ENCODE results near the gene IDH3A.

IDH3A gene

DNA sequence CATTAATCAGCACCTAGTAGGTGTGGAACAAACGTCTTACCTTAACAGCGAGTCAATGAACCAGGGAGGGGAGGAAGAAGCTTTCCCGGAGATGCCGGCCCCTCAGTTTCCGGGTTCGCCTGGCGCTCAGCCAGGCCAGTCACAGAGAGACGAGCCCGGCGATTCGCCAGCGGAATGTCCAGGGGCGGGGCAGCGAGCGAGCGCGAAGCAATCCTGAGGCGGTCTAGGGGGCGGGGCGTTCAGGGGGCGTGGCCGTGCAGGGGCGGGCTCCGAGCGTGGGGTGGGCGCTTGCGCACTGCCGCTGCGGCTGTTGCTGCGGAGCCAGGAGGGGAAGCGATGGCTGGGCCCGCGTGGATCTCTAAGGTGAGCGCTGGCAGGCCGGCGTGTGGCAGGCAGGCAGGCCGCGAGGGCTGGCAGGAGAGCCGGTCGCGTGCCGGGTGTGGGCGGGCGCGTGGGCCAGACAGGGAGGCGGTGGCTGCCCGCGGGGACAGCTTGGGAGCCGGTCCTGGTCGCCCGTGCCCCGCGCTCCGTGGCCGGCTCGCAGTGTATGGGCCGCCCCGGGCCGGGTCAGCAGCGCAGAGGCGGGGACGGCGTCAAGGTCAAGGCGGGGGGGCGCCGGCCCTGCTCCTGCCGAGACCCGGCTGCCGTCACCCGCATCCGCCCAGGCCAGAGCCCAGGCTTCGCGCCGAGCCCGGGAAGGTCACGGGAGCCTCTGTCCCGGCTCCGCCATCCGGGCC lies at the start of gene IDH3A:
TSS of gene IDH3A (plus strand) at position 295 of the 737 bp plus-strand sequence. CDS start at position 337, 42 bp downstream.
- DNase-seq (ENCODE audit: low read depth in 2 of 2) = peak; percentile 99 to 100

DNA sequence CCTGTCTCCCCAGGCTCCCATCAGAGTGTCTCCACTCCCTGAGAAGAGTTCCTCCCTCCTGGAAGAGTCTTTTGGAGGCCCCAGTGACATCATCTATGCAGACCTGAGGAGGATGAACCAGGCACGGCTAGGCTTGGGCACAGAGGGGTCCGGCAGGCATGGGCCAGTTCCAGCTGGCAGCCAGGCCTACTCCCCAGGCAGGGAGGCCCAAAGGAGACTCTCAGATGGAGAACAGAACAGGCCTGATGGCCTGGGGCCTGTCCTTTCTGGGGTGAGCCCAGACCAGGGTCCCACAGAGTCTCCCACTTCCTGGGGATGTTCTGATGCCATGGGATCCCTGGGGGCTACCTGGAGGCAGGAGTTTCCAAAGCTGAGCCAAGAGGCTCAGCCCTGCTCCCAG lies 48.3 kb upstream of the IDH3A start:
- no peak for DNase-seq (ENCODE audit: low read depth in 2 of 2)

DNA sequence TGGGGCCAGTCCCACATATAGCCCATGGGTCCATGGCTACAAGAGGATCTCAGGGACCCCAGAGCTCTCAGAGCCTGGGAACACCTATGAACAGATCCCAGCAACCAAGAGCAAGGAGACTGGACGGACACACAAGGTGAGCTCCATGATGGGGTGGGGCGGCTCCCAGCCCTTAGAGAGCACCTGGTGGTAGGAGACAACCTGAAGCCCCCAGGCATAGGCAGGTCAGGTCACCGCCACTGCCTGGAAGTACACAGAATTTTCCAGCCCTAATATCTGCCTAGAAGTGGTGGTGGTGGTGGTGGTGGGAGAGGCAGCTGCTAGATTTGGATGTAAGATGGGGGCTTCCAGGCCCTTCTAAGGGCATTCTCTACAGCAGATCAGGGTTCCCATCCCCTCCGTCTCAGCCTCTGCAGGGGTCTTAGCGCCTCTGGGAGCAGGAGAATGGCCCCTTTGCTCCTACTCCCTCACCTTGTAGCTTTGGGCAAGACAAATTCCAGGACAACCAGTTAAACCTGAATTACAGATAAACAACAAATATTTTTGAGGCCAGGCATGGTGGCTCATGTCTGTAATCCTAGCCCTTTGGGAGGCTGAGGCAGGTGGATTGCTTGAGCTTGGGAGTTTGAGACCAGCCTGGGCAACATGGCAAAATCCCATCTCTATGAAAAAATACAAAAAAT lies 47.6 kb upstream of the IDH3A start:
- DNase-seq (ENCODE audit: low read depth in 2 of 2) = no peak

DNA sequence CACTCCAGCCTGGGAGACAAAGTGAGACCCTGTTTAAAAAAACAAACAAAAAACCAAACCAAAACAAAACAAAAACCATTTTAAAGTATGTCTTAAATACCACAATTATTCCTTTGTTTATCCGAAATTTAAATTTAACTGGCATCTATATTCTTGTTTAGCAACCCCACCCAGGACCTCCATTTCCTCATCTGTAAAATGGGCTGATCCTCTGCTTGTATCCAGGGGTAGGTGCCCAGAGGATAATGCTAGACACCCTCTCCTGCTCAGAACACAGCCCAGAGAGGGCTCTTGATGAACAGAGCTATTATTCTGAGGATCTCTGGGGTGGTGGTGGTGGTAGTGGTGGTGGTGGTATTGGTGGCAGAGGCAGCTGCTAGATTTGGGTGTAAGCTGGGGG lies 47.0 kb upstream of the IDH3A start:
- DNase-seq (ENCODE audit: low read depth in 2 of 2) = no peak

DNA sequence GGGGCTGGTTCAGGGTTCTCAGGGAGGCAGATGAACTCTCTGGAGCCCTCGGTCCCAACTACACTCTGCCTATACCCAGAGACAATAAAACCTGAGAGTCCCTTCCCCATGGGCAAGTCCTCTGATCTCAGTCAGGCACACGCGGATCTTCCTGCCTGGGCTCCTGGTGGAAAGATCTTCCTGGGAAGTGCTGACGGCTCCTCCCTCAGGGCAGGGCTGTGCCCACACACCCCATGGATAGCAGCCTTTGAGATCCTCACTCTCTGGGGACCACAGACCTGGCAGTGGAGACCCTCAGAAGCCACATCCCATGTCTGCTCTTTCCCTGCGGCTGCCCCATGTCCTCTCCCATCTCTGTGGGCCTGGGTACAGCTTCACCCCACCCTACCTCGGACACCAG lies 46.4 kb upstream of the IDH3A start:
- no peak for DNase-seq (ENCODE audit: low read depth in 2 of 2)

DNA sequence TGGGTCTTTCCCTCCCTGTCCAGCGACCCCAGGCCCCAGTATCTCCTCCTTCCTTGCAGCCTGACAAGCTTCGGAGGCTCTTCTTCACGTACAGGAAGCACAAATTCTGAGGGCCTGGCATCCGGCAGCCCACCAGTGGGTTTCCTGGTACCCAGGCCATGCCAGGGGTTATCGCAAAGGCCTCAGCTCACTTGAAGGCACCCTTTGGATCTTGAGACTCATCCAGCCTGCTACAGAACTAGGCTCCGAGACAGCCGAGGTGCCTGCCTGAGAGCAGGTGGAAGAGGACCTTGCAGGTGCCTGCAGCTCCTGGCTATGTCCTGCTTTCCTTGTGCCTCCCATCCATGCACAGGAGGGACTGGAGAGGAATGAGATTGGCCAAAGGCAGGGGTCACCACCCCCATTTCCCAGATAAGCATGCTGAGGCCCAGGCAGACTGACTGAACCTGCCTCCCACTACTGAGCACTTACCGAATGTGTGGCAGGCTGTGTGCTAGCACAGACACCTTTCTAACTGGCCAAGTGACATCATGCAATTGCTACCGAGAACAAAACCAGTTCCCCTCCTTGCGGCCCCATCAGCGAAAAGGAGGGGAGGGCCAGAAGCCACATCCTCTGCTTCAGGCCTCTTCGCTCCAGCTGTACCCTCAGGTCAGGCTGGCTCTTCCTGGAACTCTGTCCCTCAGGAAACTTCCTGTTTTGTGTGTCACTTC lies 45.6 kb upstream of the IDH3A start:
- no peak for DNase-seq (ENCODE audit: low read depth in 2 of 2)

DNA sequence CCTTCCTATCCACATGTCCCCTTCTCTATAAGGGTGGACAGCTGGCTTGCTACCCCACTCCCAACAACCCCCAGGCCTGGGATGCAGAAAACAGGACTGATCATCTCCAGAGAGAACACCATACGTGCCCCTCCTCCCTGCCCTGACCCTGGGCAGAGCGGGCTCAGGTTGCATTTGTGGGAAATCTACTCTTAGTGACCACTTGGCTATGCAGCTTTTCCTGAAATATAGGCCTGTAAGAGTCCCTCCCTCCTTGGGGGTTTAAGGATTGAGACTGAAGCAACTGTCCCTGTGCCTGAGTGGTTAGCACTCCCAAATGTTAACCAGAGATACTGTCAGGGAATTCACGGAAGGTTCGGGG lies 45.1 kb upstream of the IDH3A start:
- no peak for DNase-seq (ENCODE audit: low read depth in 2 of 2)

DNA sequence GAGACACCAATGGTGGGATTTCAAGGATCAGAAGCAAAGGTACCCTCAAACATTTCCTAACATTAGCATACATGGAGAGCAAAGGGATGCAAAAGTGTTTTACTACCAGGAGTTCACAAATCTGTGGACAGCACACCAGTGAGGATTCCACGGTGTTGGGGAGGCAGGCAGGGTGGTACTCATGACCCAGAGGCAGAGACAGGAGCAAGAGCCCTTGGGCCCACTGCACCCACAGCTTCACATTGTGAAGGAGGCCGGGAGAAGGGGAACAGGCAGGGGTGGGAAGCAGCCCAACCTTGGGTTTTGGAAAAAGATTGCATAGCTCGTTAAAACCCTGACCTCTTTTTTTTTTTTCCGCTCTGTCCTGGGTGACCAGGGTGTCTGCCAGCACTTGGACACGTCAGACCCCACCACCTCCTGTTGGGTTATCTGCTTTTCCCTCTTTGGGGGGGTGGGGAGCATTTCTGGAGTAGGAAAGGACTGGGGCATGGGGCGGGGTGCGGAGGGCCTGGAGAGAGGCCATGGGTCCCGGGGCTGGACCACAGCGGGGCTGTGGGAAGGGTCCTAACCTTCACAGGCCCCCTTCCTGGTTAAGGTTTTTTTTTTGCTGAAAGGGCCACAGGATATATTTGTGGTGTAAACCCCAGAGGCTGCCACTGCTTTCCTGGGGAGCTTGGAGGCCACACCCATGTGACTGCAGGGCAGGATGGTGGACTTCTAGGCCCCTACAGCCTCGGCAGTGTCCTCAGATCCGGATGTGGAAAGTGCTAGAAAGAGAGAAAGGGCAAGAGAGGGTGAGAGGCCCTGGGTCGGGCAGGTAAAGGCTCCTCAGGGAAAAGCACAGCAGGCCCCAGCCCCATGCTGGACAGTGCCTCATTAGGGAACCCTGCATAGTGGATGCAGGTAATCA lies 44.3 kb upstream of the IDH3A start:
- DNase-seq (ENCODE audit: low read depth in 2 of 2) = no peak

DNA sequence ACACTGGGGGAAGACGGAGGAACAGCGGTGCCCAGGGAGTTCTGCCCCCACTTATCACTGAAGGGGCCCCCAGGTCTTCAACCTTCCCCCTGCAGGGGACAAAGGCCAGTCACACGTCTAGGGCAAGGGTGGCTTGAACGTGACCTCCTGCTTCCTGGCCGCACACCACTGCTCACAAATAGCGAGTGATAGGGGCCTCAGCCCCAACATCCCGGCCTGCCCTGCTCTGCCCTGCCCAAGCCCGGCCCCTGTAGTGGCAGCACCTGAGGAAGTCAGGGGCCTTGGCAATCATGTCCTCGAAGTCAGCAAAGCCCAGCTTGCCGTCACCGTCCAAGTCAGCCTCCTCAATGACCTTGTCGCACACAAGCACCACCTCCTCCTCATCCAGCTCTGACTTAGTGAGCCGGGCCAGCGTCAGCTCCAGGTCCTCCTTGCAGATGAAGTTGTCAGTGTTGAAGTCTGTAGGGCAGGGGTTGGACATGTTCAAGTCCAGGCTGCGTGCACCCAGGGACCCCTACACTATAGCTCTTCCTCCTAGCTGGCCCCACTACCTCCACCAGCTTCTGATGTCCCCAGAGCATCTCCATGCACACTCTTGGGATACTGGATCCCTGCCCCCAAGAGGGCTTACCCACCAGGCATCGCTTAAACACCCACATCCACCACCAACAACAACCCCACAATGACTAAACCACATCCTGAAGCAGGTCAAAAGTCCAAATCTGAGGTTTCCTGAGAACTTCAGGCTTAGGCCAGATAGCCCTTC lies 43.5 kb upstream of the IDH3A start:
- DNase-seq (ENCODE audit: low read depth in 2 of 2) = no peak

DNA sequence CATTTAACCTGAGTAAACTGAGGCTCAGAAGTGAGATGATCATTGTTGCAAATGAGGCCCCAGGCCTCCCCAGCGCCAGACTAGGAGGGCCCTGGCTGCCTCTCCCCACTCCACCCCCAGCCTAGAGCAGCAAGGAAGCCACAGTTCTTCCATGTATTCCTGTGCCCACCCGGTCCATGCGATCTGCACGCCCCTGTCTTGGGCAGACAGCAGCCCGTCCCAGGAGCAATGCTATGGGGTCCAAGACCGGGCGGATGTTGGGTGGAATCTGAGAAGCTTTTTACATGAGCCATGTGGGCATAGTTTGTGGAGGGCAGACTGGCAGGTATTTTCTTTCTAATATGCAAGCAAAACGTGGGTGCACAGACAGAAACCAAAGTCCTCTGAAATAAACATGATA lies 41.7 kb upstream of the IDH3A start:
- no peak for DNase-seq (ENCODE audit: low read depth in 2 of 2)

DNA sequence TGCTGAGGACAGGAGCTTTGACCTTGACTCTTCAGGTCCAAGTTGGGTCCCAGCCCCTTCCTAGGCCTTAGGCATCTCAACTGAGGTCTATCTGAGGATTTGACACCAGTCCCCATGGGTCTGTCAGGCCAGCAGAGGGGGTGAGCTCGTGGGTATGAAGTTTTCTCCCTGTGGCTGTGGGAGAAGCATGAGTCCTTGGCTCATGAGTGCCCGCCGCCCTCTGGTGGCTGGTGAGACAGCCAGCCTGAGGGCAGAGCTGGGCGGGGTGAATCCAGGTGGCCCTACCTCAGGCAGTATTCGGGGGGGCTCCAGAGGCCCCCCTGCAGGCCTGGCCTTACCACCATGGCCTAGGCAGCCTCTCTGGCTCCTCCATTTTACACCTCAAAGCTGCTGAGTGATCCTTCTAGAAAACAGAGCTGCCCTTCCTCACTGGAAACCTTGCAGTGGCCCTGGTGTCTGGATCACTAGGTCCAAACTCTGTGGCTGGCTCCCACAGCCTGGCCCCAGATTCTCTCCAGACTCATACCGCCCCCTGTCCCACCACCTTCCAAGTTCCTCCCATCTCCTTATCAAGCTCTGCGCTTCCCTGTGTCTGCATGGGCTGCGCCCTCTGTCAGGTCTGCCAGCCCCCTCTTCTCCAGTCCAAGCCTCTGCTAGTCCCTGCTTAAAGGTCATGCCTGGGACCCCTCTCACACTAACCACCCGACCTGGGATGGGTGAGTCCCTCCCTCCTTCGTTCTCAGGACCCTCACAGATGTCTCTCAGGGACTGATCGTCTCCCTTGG lies 40.7 kb upstream of the IDH3A start:
- peak; percentile 58 to 66 for DNase-seq (ENCODE audit: low read depth in 2 of 2)

DNA sequence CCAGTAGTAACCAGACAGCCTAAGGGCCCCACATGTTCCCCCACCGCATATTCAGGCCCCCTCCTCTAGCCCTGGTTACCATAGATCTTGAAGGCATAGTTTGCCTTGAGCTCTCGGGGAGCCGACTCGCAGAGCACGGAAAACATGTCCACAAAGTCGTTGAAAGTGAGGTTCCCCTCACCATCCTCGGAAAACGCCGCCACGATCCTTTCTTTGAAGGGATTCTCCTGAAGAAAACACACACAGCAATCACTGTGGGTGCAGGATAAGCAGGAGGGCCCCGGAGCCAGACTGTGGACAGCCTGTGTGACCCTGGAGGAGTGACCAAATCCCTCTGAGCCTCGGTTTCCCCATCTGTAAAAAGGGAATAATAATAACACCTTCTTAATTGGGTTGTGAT lies 40.0 kb upstream of the IDH3A start:
- DNase-seq (ENCODE audit: low read depth in 2 of 2) = no peak

DNA sequence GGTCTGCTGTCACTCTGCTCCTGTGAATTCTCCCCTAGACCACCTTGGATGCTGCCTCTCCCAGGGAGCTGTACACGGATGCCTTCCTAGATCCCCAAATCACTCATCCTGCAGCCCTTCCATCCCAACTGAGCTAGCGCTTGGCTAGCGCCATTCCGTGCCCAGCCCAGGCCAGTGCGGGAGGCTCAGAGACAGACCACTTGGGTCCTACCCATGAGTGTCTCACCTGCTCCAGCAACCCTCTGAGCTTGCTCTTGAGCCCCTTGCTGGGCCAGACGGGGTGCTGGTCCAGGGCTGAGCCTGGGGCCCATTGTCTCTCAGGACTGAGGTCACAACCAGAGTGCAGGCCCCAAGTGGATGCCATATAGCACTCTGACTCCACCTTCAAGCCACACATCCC lies 39.1 kb upstream of the IDH3A start:
- no peak for DNase-seq (ENCODE audit: low read depth in 2 of 2)

DNA sequence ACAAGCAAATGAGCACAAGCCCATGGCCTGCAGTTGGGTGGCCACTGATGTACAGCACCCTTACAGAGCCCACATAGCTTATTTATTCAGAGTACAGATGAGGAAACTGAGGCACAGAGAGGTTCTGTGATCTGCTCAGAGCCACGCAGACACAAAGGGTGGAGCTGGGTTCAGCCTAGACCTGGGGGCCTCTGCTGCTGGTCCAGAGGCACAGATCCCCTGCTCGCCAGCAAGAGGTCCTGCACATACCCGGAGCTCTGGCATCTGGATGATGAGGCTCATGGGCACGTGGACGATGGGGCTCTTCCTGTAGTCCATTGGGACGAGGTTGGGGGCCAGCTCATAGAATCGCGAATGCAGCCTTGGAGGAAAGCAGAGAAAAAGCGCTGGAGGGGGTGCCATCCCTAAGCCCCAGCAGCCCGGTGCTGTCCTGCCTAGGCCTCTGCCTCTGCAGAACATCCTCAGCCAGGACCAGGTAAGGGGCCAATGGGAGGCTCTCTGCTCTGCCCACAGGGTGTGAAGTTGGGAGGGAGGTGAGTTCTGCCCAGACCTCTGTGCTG lies 38.2 kb upstream of the IDH3A start:
- DNase-seq (ENCODE audit: low read depth in 2 of 2) = no peak

DNA sequence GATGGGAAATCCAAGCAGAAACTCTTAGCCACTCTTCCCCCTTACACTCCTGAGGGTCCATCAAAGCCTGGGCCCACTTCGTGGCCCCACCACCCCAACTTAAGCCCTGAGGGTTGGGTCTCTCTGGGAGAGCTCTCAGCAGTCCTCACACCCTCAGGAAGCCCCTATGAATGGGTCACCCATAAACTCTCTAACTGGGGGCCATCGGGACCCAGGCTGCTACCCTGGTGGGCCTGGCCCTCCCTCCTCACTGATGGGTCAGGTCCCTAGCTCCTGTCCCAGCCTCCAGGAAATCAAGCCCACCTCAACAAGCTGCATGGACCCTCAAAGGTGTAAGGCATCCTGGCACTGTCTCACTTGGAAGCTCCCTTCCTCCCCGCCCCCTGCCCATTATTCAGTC lies 37.4 kb upstream of the IDH3A start:
- DNase-seq (ENCODE audit: low read depth in 2 of 2) = no peak

DNA sequence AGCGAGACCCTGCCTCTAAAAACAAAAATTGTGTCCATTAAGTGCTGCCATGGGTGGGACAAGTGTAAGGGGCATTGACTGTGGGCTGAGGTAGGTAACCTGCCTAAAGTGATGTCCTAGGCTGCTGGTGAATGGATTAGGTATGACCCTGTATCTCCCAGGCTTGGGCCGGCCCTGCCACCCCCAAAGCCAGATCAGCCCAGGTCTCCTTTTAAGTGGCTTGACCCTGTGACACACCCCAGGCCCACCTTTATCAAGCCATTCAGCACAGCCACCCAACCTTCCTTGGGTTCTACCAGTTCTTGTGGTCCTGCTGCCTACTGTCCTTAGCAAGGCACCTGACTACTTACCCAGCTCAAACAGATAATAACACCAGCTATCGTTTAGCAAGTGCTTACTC lies 36.6 kb upstream of the IDH3A start:
- no peak for DNase-seq (ENCODE audit: low read depth in 2 of 2)

DNA sequence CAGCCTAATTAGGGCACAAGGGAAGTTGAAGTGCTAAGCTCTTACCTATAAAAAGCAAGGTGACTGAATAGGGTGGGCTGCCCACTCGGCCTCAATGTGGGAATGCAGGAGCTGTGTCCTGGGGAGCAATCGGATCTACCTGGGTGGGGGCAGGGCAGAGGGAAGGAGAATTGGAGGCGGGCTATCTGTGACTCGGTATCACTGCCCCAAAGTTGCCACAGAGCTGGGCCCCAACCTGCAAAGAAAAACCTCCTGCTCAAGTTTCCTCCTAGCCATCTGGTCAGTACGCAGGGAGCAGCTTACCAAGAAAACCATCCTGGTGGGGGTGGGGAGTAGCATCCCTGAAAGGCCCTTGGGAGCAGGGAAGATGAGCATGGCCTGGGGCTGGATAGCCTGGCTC lies 28.6 kb upstream of the IDH3A start:
- no peak for DNase-seq (ENCODE audit: low read depth in 2 of 2)

DNA sequence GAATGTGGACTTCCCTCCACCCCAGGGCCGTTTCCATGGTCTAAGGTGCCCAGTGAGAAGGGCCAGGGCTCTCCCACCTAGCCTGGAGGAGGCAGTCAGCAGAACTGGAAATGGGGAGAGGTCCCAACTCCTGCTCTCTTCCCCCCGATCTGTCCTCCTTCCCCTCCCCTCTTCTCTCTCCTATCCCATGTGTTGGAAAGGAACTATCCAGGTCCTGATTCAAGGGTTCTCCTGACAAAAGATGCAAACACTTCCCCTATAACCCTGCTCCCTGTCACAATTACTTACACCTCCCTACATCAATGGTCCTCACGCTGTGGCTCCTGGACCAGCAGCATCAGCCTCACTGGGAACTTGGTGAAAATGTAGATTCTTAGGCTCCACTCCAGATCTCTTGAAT lies 23.9 kb upstream of the IDH3A start:
- no peak for DNase-seq (ENCODE audit: low read depth in 2 of 2)

DNA sequence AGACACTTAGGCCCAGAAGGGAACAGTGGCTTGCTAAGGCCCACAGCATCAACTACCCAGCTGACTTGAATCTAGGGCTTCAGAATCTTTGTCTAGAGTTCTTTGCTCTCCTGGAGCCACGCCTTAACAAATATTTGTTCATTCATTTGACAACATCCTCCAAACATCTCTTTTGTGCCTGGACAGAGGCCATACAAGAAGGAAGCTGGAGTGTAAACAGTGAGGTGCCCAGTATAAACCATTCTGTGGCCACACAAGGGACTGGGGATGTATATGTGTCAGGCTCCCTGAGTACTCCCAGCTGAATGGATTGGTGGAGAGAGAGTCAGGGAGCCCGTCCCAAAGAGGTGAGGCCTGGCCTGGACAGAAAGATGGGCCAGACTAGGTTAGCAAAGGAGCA lies 21.3 kb upstream of the IDH3A start:
- DNase-seq (ENCODE audit: low read depth in 2 of 2) = no peak

DNA sequence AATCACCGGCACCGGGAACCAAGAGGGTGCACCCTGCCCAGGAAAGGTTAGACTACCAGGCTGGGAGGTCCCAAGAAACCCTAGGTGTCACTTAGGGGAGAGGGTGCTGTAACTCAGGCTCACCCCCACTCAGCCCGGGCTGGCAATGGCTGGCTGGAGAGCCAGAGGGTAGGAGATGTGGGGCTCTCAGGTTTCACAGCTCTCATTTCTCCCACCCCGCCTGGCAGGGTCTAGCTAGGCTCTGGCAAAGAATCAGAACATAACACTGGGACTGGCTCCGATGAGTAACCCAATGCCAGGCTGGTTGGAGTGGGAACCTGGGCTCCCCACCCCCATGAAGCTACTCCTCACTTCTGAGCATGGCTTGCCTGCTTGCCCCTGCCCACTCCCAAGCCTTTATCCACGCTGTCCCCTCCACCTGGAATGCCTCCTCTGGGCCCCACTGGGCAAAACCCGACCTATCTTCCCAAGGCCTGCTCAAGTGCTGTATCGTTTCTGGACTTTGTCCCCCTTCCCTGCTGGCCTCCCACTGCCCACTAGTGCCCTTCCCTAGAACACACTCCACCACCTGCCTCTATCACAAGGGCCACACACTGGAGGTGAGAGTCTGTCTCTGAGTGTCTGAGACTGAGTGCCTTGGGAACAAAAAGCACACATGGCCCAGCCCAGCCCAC lies 19.9 kb upstream of the IDH3A start:
- DNase-seq (ENCODE audit: low read depth in 2 of 2) = no peak
